T-cell (primary cell): ENCODE measurements around the gene LAMC1. TPM values are rescaled to one million over a fixed set of nuclear protein-coding genes. Genes with fewer than 3 reads are reported as not detected.
A peak's percentile ranks its signal among the peaks of the same experiment; 100 is the strongest.

Source experiments
- ATAC-seq, 4 experiments: fragments of 200-7000 bp in 3 of 4; fragments of 150-1000 bp in 1 of 4; cut with Tn5 transposase; replicated peaks in 1 of 4; 1 replicate in 3 of 4; 2 replicates in 1 of 4; pipeline ENCODE4 v1.10.0; 2021; ENCODE audit warnings: moderate library complexity in 3 of 4, mild to moderate bottlenecking in 2 of 4, moderate number of reproducible peaks in 1 of 4
- CTCF ChIA-PET, 2 donors: fragments of 300-600 bp; sonication (Branson Sonifier 250); formaldehyde crosslinking; loops; one replicate each; lab custom pipeline; 2022; ENCODE audit warnings: antibody characterized with exemption in 2 of 2; lab: Charles Lee
- POLR2A ChIA-PET, 2 donors: fragments of 300-600 bp; sonication (Branson Sonifier 250); formaldehyde crosslinking; loops; one replicate each; lab custom pipeline; 2022; ENCODE audit warnings: antibody characterized with exemption in 2 of 2; lab: Charles Lee
- DNase-seq, 35 experiments: peaks; one replicate each; pipeline versions ENCODE4 v3.0.0 to v3.0.0-alpha.2; 2013 to 2023
- H3K27ac ChIP-seq: one replicate; pipeline ENCODE4 v1.5.1; 2013; ENCODE audit warnings: low read length
- H3K27me3 ChIP-seq, 2 experiments: replicated peaks in 1 of 2; 1 replicate in 1 of 2; 2 replicates in 1 of 2; pipeline versions ENCODE4 v1.6.1 to v1.7.0; 2013; ENCODE audit warnings: low read length in 1 of 2, mixed read lengths in 1 of 2; ENCODE audit not compliant: control insufficient read depth in 2 of 2, insufficient read depth in 2 of 2; ENCODE audit errors: extremely low read depth in 1 of 2
- H3K36me3 ChIP-seq, 2 donors: 1 replicate in 1 of 2; 2 replicates in 1 of 2; pipeline versions ENCODE4 v1.6.1 to v1.7.0; 2013; ENCODE audit warnings: low read length in 1 of 2; ENCODE audit not compliant: control insufficient read depth in 2 of 2, insufficient read depth in 1 of 2; ENCODE audit errors: extremely low read depth in 1 of 2
- H3K4me1 ChIP-seq, 2 experiments: 1 replicate in 1 of 2; 2 replicates in 1 of 2; pipeline versions ENCODE4 v1.6.1 to v1.7.0; 2013; ENCODE audit warnings: low read length in 2 of 2, mixed read lengths in 1 of 2; ENCODE audit not compliant: insufficient read depth in 2 of 2, control insufficient read depth in 1 of 2; ENCODE audit errors: extremely low read depth in 1 of 2
- H3K4me3 ChIP-seq, 2 donors: 1 replicate in 1 of 2; 2 replicates in 1 of 2; pipeline versions ENCODE4 v1.5.1 to v1.7.0; 2013; ENCODE audit warnings: mild to moderate bottlenecking in 2 of 2, low read length in 1 of 2, moderate library complexity in 1 of 2; ENCODE audit not compliant: control insufficient read depth in 1 of 2; ENCODE audit errors: extremely low read depth in 1 of 2
- H3K9me3 ChIP-seq: 2 replicates; pipeline ENCODE4 v1.7.0; 2013
- H3K27ac Mint-ChIP-seq, 2 donors: one replicate each; pipeline ENCODE4 v1.8.0; 2020 to 2021; ENCODE audit warnings: mild to moderate bottlenecking in 2 of 2, mixed read lengths in 2 of 2
- H3K27me3 Mint-ChIP-seq, 2 donors: one replicate each; pipeline ENCODE4 v1.8.0; 2021 to 2022; ENCODE audit warnings: mixed read lengths in 2 of 2
- H3K36me3 Mint-ChIP-seq: one replicate; pipeline ENCODE4 v1.8.0; 2021; ENCODE audit warnings: mixed read lengths
- H3K4me1 Mint-ChIP-seq, 3 donors: one replicate each; pipeline ENCODE4 v1.8.0; 2020 to 2022; ENCODE audit warnings: mixed read lengths in 3 of 3, mild to moderate bottlenecking in 1 of 3
- H3K4me3 Mint-ChIP-seq, 3 donors: one replicate each; pipeline ENCODE4 v1.8.0; 2020 to 2022; ENCODE audit warnings: mild to moderate bottlenecking in 3 of 3, mixed read lengths in 3 of 3, moderate library complexity in 3 of 3
- H3K9me3 Mint-ChIP-seq, 3 donors: one replicate each; pipeline ENCODE4 v1.8.0; 2020 to 2022; ENCODE audit warnings: mixed read lengths in 3 of 3
- WGBS: methylation state at CpG from one replicate; pipeline ENCODE4 v1.1.5; 2013; ENCODE audit warnings: missing lambda C conversion rate; ENCODE audit not compliant: insufficient coverage; 5-methylcytosine and 5-hydroxymethylcytosine counted together
- total RNA-seq, 35 experiments: library from RNA in 6 of 35; stranded (reverse) in 6 of 35; fragments of 120-200 nt in 1 of 35; gene quantifications; one replicate each; pipeline versions ENCODE4 v1.2.1 to v1.2.4 and lab custom pipeline; 2013 to 2026

LAMC1 gene
- total RNA-seq, 5 donors from 2014 or later (not counting 1 experiment from before 2014, with no cell fraction given) = 0.30 to 3.1 (median 2.1) TPM

- Histone ChIP-seq H3K9me3 (no peaks in the 10 kb centered on the region), H3K4me1 (peaks cover 0 to 3% of the 10 kb centered on the region in 2 experiments), H3K27ac (no peak overlapping the region), H3K4me3 (no peak overlapping the region), H3K36me3 (no peaks in the 10 kb centered on the region), H3K27me3 (no peaks in the 10 kb centered on the region)
- Mint-ChIP-seq H3K27ac (no peak overlapping the region), H3K4me3 (no peak overlapping the region), H3K36me3 (no peaks in the 10 kb centered on the region), H3K9me3 (no peaks in the 10 kb centered on the region), H3K27me3 (peaks cover 57 to 66% of the 10 kb centered on the region in 2 donors), H3K4me1 (peaks cover 0 to 6% (median 0%) of the 10 kb centered on the region in 3 donors)
- POLR2A ChIA-PET = no interaction called here
- ATAC-seq (no peak), DNase-seq (no peak)
- CTCF ChIA-PET = no interaction called here
- WGBS = 90% methylated on average over 2 of the region's 7 CpGs
Observed at GRCh38 chr1:183043872-183044854, 20.9 kb downstream of the LAMC1 start.

GRCh38 chr1:183044893-183045649 lies 21.9 kb downstream of the LAMC1 start:
- Mint-ChIP-seq H3K4me3 (no peak overlapping the region), H3K9me3 (no peaks in the 10 kb centered on the region), H3K4me1 (peaks cover 0 to 2% (median 0%) of the 10 kb centered on the region in 3 donors), H3K27me3 (peaks cover 55 to 61% of the 10 kb centered on the region in 2 donors), H3K27ac (no peak overlapping the region), H3K36me3 (no peaks in the 10 kb centered on the region)
- Histone ChIP-seq H3K9me3 (no peaks in the 10 kb centered on the region), H3K4me1 (peaks cover 0 to 3% of the 10 kb centered on the region in 2 experiments), H3K27me3 (no peaks in the 10 kb centered on the region), H3K27ac (no peak overlapping the region), H3K36me3 (no peaks in the 10 kb centered on the region), H3K4me3 (no peak overlapping the region)
- WGBS = no CpG with 5 or more reads among the region's 2 CpGs
- ChIA-PET CTCF (no interaction called here), POLR2A (no interaction called here)
- DNase-seq (no peak), ATAC-seq (no peak)

GRCh38 chr1:183048087-183049085 lies 25.2 kb downstream of the LAMC1 start:
- WGBS = no CpG with 5 or more reads among the region's 7 CpGs
- H3K9me3 Mint-ChIP-seq = no peaks in the 10 kb centered on the region
- H3K27me3 Mint-ChIP-seq = peaks cover 49 to 54% of the 10 kb centered on the region in 2 donors
- H3K4me3 ChIP-seq = no peak overlapping the region
- H3K9me3 ChIP-seq = no peaks in the 10 kb centered on the region
- no peaks in the 10 kb centered on the region for H3K36me3 ChIP-seq
- H3K27ac Mint-ChIP-seq = peak overlapping the region in 1 of 2 donors; percentile 16
- ATAC-seq = no peak
- no peak for DNase-seq
- peaks cover 0 to 3% of the 10 kb centered on the region in 2 experiments for H3K4me1 ChIP-seq
- no peak overlapping the region for H3K4me3 Mint-ChIP-seq
- ChIA-PET CTCF (no interaction called here), POLR2A (no interaction called here)
- H3K36me3 Mint-ChIP-seq = no peaks in the 10 kb centered on the region
- peaks cover 0 to 2% (median 0%) of the 10 kb centered on the region in 3 donors for H3K4me1 Mint-ChIP-seq
- no peak overlapping the region for H3K27ac ChIP-seq
- H3K27me3 ChIP-seq = peaks cover 0 to 3% of the 10 kb centered on the region in 2 experiments

DNA sequence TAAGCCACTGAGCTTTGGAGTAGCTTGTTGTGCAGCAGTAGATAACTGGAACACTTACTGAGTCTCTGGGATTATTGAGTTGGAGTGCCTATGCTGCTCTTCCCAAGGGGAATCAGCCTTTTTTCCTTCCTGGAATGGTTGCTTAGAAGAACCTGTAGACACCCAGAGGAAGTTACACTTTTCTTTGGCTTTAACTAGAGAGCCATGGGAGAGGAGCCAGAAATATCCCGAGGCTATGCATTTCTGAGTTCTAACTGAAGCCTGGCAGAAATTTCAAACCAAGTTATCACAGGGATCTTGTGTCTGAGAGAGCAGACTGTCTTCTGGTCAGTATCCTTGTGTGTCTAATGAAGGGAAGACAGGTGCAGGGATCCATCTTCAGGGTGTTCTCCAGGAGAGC lies 28.3 kb downstream of the LAMC1 start:
- WGBS = 88% methylated on average over 1 of the region's 1 CpG
- CTCF ChIA-PET = no interaction called here

DNA sequence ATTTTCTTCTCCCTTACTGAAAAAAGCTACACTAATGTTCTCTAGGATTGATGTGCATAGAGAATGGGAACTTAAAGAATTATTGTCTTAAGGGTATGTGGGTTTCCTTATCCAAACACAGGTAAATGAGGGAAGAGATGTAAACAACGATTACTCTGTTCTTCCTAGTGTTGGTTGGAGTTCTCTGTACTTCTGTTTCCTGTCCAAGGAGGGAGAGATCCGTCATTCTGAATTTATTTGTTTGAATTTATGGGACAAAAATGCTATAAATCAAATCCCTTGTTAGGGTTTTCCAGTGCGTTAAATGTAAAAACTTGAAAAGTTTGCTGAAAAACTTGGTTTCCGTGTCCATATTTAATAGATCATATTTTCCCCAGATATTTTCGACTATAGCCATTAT lies 29.6 kb downstream of the LAMC1 start:
- Histone ChIP-seq H3K36me3 (no peaks in the 10 kb centered on the region), H3K4me1 (peaks cover 0 to 3% of the 10 kb centered on the region in 2 experiments), H3K4me3 (no peak overlapping the region), H3K9me3 (no peaks in the 10 kb centered on the region), H3K27me3 (peaks cover 0 to 11% of the 10 kb centered on the region in 2 experiments), H3K27ac (no peak overlapping the region)
- Mint-ChIP-seq H3K4me1 (peaks cover 0 to 2% (median 0%) of the 10 kb centered on the region in 3 donors), H3K36me3 (no peaks in the 10 kb centered on the region), H3K27me3 (peaks cover 43 to 57% of the 10 kb centered on the region in 2 donors), H3K27ac (no peak overlapping the region), H3K9me3 (no peaks in the 10 kb centered on the region), H3K4me3 (no peak overlapping the region)
- DNase-seq (no peak), ATAC-seq (no peak)
- CTCF ChIA-PET = no interaction called here
- WGBS = 71% methylated on average over 1 of the region's 5 CpGs
- POLR2A ChIA-PET = no interaction called here

More for the DNA sequence above, 28.3 kb downstream of the LAMC1 start:
- Histone ChIP-seq H3K4me1 (peaks cover 0 to 3% of the 10 kb centered on the region in 2 experiments), H3K27me3 (peaks cover 0 to 11% of the 10 kb centered on the region in 2 experiments), H3K27ac (no peak overlapping the region), H3K4me3 (no peak overlapping the region), H3K9me3 (no peaks in the 10 kb centered on the region), H3K36me3 (no peaks in the 10 kb centered on the region)
- no peaks in the 10 kb centered on the region for H3K36me3 Mint-ChIP-seq
- ATAC-seq = no peak
- H3K4me3 Mint-ChIP-seq = no peak overlapping the region
- DNase-seq = no peak
- no peaks in the 10 kb centered on the region for H3K9me3 Mint-ChIP-seq
- POLR2A ChIA-PET = no interaction called here
- H3K4me1 Mint-ChIP-seq = peaks cover 0 to 2% (median 0%) of the 10 kb centered on the region in 3 donors
- H3K27me3 Mint-ChIP-seq = peaks cover 48 to 58% of the 10 kb centered on the region in 2 donors
- no peak overlapping the region for H3K27ac Mint-ChIP-seq
